Mucosa of stomach (tissue), 1 donor: ENCODE measurements around the gene RAPGEF1.
"Not testable (repeated sequence)": the region's sequence is repeated elsewhere in the genome, so short reads cannot be mapped to it uniquely, and the experiment has no call there.

Experiments
- H3K27me3 ChIP-seq: one replicate; pipeline ENCODE4 v1.7.0; 2013; ENCODE audit warnings: mild to moderate bottlenecking, low read length; ENCODE audit not compliant: control insufficient read depth, insufficient read depth
- H3K36me3 ChIP-seq: one replicate; pipeline ENCODE4 v1.7.0; 2013; ENCODE audit warnings: low read length; ENCODE audit not compliant: control insufficient read depth, insufficient read depth
- H3K4me1 ChIP-seq: one replicate; pipeline ENCODE4 v1.7.0; 2013; ENCODE audit warnings: mild to moderate bottlenecking, low read length; ENCODE audit not compliant: control insufficient read depth, insufficient read depth
- H3K4me3 ChIP-seq: one replicate; pipeline ENCODE4 v1.7.0; 2013; ENCODE audit warnings: low read length
- H3K9ac ChIP-seq: one replicate; pipeline ENCODE4 v1.7.0; 2013; ENCODE audit warnings: mild to moderate bottlenecking, low read length, moderate library complexity
- H3K9me3 ChIP-seq: one replicate; pipeline ENCODE4 v1.7.0; 2013; ENCODE audit warnings: mild to moderate bottlenecking, low read length, moderate library complexity; ENCODE audit not compliant: control insufficient read depth
- donor health status: Pancreatic carcinoma.

The RAPGEF1 gene

GRCh38 chr9:131721076-131721475, 18.8 kb downstream of the RAPGEF1 start:
- Histone ChIP-seq H3K9ac (no peak overlapping the region), H3K36me3 (no peaks in the 10 kb centered on the region), H3K27me3 (no peaks in the 10 kb centered on the region), H3K4me1 (peaks cover 4% of the 10 kb centered on the region), H3K9me3 (no peaks in the 10 kb centered on the region), H3K4me3 (no peak overlapping the region)

- H3K9me3 ChIP-seq = no peaks in the 10 kb centered on the region
- peaks cover 6% of the 10 kb centered on the region for H3K4me1 ChIP-seq
- no peak overlapping the region for H3K9ac ChIP-seq
These were observed 19.5 kb downstream of the RAPGEF1 start for GRCh38 chr9:131720330-131720729.

GRCh38 chr9:131719262-131719908, 20.5 kb downstream of the RAPGEF1 start:
- no peaks in the 10 kb centered on the region for H3K9me3 ChIP-seq
- H3K36me3 ChIP-seq = no peaks in the 10 kb centered on the region
- peaks cover 15% of the 10 kb centered on the region for H3K4me1 ChIP-seq
- no peak overlapping the region for H3K4me3 ChIP-seq
- no peaks in the 10 kb centered on the region for H3K27me3 ChIP-seq
- H3K9ac ChIP-seq = no peak overlapping the region

More at GRCh38 chr9:131720330-131720729, 19.5 kb downstream of the RAPGEF1 start:
- no peak overlapping the region for H3K4me3 ChIP-seq
- H3K27me3 ChIP-seq = no peaks in the 10 kb centered on the region
- H3K36me3 ChIP-seq = no peaks in the 10 kb centered on the region

GRCh38 chr9:131717719-131718460, 22.0 kb downstream of the RAPGEF1 start:
- Histone ChIP-seq H3K4me1 (peaks cover 21% of the 10 kb centered on the region), H3K4me3 (no peak overlapping the region), H3K36me3 (no peaks in the 10 kb centered on the region), H3K9me3 (no peaks in the 10 kb centered on the region), H3K9ac (no peak overlapping the region), H3K27me3 (no peaks in the 10 kb centered on the region)

GRCh38 chr9:131715906-131716305, 24.0 kb downstream of the RAPGEF1 start:
- Histone ChIP-seq H3K27me3 (no peaks in the 10 kb centered on the region), H3K9ac (no peak overlapping the region), H3K4me3 (no peak overlapping the region), H3K9me3 (no peaks in the 10 kb centered on the region), H3K4me1 (peaks cover 28% of the 10 kb centered on the region), H3K36me3 (no peaks in the 10 kb centered on the region)

GRCh38 chr9:131714821-131715220, 25.1 kb downstream of the RAPGEF1 start:
- Histone ChIP-seq H3K9ac (peak overlapping the region; percentile 42), H3K4me3 (no peak overlapping the region), H3K4me1 (peaks cover 28% of the 10 kb centered on the region)

GRCh38 chr9:131714161-131714646, 25.7 kb downstream of the RAPGEF1 start:
- Histone ChIP-seq H3K9ac (peak overlapping the region; percentile 42), H3K4me1 (peaks cover 28% of the 10 kb centered on the region), H3K36me3 (no peaks in the 10 kb centered on the region)

More at GRCh38 chr9:131714821-131715220, 25.1 kb downstream of the RAPGEF1 start:
- Histone ChIP-seq H3K36me3 (no peaks in the 10 kb centered on the region), H3K9me3 (no peaks in the 10 kb centered on the region), H3K27me3 (no peaks in the 10 kb centered on the region)

GRCh38 chr9:131713016-131713415, 26.9 kb downstream of the RAPGEF1 start:
- Histone ChIP-seq H3K27me3 (no peaks in the 10 kb centered on the region), H3K9me3 (no peaks in the 10 kb centered on the region), H3K9ac (no peak overlapping the region), H3K4me3 (no peak overlapping the region), H3K36me3 (no peaks in the 10 kb centered on the region), H3K4me1 (peaks cover 36% of the 10 kb centered on the region)

More at GRCh38 chr9:131714161-131714646, 25.7 kb downstream of the RAPGEF1 start:
- H3K9me3 ChIP-seq = no peaks in the 10 kb centered on the region
- H3K4me3 ChIP-seq = no peak overlapping the region
- H3K27me3 ChIP-seq = no peaks in the 10 kb centered on the region

- Histone ChIP-seq H3K4me1 (peaks cover 43% of the 10 kb centered on the region), H3K9me3 (no peaks in the 10 kb centered on the region), H3K27me3 (no peaks in the 10 kb centered on the region), H3K9ac (no peak overlapping the region), H3K4me3 (no peak overlapping the region), H3K36me3 (no peaks in the 10 kb centered on the region)
These were observed 27.6 kb downstream of the RAPGEF1 start for GRCh38 chr9:131712151-131712716.

GRCh38 chr9:131709771-131710431, 30.0 kb downstream of the RAPGEF1 start:
- H3K27me3 ChIP-seq = no peaks in the 10 kb centered on the region
- H3K4me3 ChIP-seq = no peak overlapping the region
- no peaks in the 10 kb centered on the region for H3K36me3 ChIP-seq
- no peak overlapping the region for H3K9ac ChIP-seq
- peaks cover 61% of the 10 kb centered on the region for H3K4me1 ChIP-seq
- H3K9me3 ChIP-seq = no peaks in the 10 kb centered on the region

- H3K9me3 ChIP-seq, H3K27me3 ChIP-seq, H3K36me3 ChIP-seq, H3K4me3 ChIP-seq, H3K9ac ChIP-seq: not testable (repeated sequence)
- H3K4me1 ChIP-seq = peaks cover 61% of the 10 kb centered on the region
These were observed 30.7 kb downstream of the RAPGEF1 start for GRCh38 chr9:131709010-131709770.
